HG03039 (cell line): ENCODE results near the gene TLR5.

Source experiments
- ATAC-seq: cut with Tn5 transposase; IDR thresholded peaks from one replicate; pipeline ENCODE4 v1.9.1; 2021; ENCODE audit warnings: mild to moderate bottlenecking, moderate library complexity; ENCODE audit not compliant: unreplicated experiment

The TLR5 gene

DNA sequence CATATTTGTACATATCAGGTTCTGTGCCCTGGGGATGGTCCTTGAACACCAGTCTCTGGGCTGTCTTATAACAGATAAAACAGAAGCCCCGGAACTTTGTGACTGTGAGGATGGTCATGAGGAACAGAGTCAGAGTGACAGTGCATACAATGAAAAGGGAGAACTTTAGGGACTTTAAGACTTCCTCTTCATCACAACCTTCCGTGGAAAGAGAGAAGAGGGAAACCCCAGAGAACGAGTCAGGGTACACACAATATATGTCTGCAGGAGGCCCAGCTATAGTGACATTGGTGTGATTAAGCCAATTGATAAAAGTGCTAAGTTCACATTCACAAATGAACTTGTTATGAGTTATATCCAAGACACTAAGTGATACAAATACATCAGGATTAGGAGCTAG is 32.1 kb downstream of the TLR5 start:
- ATAC-seq, result no peak

GRCh38 chr1:223109581-223110026 is 33.4 kb downstream of the TLR5 start:
- no peak for ATAC-seq

DNA sequence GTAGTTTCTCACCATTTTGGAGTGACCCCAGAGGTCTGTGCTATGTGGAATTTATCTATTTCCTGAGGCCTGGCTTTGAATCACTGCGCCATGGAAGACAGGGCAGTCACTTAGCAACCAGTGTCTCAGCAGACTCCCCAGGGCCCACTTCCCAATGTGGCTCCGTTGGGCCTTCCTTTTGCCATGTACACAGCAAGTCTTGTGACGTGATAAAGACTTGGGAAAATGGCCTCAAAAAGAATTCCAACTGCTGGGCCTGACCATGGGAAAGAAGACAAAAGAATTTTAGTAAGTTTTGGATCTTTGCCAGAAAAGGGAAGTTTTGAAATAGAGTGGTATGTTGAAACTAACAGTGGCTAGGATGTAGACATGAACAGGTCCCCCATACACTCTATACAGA is 36.2 kb downstream of the TLR5 start:
- ATAC-seq, result no peak

- ATAC-seq, result no peak
Measured at GRCh38 chr1:223105568-223105967, 37.5 kb downstream of the TLR5 start.

- no peak for ATAC-seq
Measured at GRCh38 chr1:223102797-223103533, 40.1 kb downstream of the TLR5 start.

DNA sequence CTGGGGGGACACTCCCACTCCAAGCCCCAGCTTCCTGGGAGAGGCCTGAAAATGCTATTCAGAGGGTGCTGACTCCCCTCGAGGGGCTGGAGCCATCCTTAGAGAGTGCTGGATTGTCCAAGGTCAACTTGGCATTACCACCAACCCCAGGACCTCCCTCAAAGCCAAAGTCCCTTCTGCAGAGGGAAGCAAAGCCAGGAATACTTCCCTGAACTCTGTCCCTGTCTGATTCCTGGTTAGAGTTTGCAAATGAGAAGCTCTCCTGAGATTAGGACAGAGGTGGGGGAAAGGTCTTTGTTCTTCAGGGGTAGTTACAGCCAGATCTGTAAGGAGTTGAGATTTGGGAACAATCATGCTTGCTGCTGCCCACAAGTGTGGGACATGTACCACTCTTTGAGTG is 45.3 kb downstream of the TLR5 start:
- ATAC-seq, result no peak

GRCh38 chr1:223095870-223096269 is 47.2 kb downstream of the TLR5 start:
- no peak for ATAC-seq

- ATAC-seq, result no peak
Measured at GRCh38 chr1:223091896-223092295, 51.2 kb downstream of the TLR5 start.

DNA sequence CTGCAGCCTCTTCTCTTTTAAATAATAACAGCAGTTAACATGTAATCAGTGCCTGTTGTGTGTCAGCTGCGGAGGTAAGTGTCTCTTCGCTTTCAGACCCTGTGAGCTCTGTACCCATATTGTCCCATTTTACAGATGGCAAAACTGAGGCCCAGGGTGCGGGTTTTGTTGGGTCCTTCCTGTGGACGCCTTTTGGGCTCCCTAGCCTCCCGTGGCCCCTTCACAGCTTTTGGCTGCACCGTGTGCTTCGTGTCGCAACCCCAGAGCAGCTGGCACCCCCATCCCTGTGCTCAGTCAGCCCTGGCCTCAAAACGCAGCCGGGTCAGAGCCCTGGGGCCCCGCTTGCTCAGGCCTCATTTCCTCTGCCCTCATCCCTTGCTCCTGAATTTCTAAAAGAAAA is 53.8 kb downstream of the TLR5 start:
- ATAC-seq, result no peak

DNA sequence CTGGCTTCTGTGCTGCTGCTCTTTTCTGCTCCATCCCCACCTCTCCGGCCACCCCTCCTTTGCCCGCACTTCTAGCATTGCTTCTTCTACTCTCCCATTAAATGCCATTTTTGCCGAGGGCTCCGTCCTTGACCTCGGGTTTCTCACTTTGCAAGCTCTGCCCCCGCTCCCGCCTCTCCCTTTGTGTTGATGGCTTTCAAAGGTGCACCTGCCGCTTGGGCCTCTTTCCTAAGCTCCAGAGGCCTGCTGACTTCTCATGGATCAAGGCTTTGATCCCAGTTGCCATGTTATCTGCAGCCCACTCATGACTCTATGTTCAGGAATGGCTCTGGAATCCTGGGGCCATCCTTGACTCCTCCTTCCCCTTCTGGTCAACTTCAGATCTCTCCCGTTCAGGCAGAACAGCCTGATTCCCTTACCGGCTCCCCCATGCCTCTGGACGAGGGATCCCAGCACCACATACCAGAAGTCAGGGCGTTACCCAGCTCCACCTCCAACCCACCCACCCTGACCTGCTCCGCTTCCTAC is 54.3 kb downstream of the TLR5 start:
- no peak for ATAC-seq

GRCh38 chr1:223087291-223088255 is 55.5 kb downstream of the TLR5 start:
- no peak for ATAC-seq

- ATAC-seq, result no peak
Measured at GRCh38 chr1:223084464-223084866, 58.6 kb downstream of the TLR5 start.

- ATAC-seq, result no peak
Measured at GRCh38 chr1:223083831-223084230, 59.2 kb downstream of the TLR5 start.

DNA sequence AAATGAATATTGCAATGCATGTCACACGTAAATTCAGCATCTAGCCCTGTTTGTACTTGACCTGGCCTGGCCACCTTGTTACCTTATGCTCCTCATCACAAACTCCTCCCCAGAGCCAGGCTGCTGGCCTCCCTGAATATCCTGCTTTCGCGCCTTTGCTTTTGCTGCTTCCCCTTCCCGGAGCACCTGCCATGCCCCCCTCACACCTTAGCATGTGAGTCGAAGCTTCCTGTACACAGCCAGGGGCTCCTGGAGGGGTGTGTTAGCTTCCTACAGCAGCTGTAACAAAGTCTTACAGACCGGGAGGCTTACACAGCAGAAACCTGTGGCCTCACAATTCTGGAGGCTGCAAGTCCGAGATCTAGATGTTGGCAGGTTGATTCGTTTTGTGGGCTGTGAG is 60.1 kb downstream of the TLR5 start:
- ATAC-seq, result no peak

GRCh38 chr1:223081181-223081994 is 61.7 kb downstream of the TLR5 start:
- peak; percentile 92 for ATAC-seq

- ATAC-seq, result no peak
Measured at GRCh38 chr1:223079498-223079897, 63.5 kb downstream of the TLR5 start.

DNA sequence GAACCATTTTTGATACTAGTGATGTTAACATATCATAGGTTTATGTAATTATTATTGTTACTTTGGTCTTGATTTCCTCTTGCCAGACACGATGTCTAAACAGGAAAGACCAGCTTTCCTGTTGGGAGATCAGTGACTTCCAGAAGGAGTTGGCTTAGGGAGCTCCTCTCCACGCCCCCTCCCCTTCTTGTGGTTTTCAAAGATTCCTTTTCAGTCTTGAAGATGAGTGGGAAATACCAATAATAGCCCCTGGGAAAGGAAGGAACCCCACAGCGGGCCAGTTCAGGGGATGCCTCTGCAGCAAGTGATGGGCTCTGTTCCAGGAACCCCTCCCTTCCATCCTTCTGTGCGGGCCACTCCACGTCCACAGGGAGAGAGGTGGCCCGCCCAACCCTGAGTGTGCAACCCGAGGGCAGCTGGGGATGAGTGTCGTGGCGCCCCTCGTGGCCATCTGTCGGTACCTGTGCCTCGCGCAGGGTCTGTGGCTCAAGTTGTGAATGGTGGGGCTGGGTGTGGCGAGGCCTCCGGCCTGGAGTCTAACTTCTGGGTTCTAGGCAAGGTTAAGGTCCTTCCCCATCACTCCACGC is 65.7 kb downstream of the TLR5 start:
- ATAC-seq, result no peak

DNA sequence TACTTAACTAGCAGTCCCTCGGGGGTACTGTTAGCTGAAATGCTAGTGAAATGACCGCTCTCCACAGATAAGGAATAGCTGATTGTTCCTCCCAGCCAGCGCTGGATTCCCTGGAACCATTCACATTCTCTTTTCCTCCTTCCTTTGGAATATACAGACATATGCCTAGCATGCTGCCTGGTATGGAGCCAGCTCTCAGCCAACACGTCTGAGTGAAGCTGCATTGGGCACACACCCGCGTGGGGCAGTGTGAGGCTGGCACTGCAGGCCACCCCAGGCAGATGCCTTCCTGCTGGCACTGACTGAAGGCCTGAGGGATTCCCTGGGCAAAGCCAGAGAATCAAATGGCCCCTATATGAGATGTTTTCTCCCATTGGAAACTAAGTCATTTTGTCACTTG is 66.7 kb downstream of the TLR5 start:
- ATAC-seq, result no peak

DNA sequence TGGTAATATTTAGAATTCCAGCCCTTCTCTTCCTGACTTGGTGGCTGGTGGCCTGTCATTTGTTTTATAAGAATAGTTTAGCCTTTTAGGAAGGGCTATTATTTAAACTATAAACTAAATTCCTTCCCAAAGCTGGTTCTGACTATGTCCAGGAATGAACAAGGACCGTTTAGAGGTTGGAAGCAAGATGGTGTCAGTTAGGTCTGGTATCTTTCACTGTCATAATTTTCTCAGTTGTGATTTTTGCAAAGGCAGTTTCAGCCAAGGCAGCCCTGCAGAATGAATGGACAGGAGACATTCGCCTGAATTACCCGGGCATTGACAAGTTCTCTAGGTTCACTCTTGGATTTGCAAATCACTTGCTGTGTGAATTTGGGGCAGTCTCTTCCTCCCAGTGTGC is 67.2 kb downstream of the TLR5 start:
- no peak for ATAC-seq

- ATAC-seq, result no peak
Measured at GRCh38 chr1:223074445-223075300, 68.4 kb downstream of the TLR5 start.
